HepG2 (cell line): ENCODE measurements around the gene POLR1C. TPM values are rescaled to one million over a fixed set of nuclear protein-coding genes. Genes with fewer than 3 reads are reported as not detected.

Source experiments
- ATRX ChIP-seq: sonication (generic); formaldehyde crosslinking; IDR thresholded peaks from 2 replicates; pipeline ENCODE4 v1.4.0; 2020; ENCODE audit warnings: missing genetic modification reagents, borderline replicate concordance
- DR1 ChIP-seq: sonication (generic); formaldehyde crosslinking; IDR thresholded peaks from 2 replicates; pipeline ENCODE4 v1.8.0; 2021; ENCODE audit warnings: mild to moderate bottlenecking, missing genetic modification reagents, inconsistent platforms
- GATA4 ChIP-seq: sonication (generic); IDR thresholded peaks from 2 replicates; pipeline ENCODE4 v1.6.1; 2016; ENCODE audit warnings: antibody characterized with exemption, low read depth, borderline replicate concordance
- KAT8 ChIP-seq: IDR thresholded peaks from 2 replicates; pipeline ENCODE4 v1.6.1; 2016; ENCODE audit warnings: missing genetic modification reagents, missing compliant biosample characterization
- MAFG ChIP-seq: sonication (generic); formaldehyde crosslinking; IDR thresholded peaks from 2 replicates; pipeline ENCODE4 v1.5.1; 2020; ENCODE audit warnings: mild to moderate bottlenecking, missing genetic modification reagents
- SAP130 ChIP-seq: IDR thresholded peaks from 2 replicates; pipeline ENCODE4 v1.6.1; 2016; ENCODE audit warnings: low read depth
- TCF7L2 ChIP-seq: IDR thresholded peaks from 2 replicates; pipeline ENCODE4 v1.6.1; 2011; ENCODE audit warnings: mild to moderate bottlenecking, low read depth, low read length, moderate library complexity
- ZFP1 ChIP-seq: IDR thresholded peaks from 2 replicates; pipeline ENCODE4 v1.6.1; 2016
- ZNF121 ChIP-seq: sonication (generic); formaldehyde crosslinking; IDR thresholded peaks from 2 replicates; pipeline ENCODE4 v1.5.0; 2020; ENCODE audit warnings: mild to moderate bottlenecking, missing genetic modification reagents
- ZNF282 ChIP-seq: fragments of 450-650 bp; IDR thresholded peaks from 2 replicates; pipeline ENCODE4 v1.6.1; 2018; ENCODE audit not compliant: partially characterized antibody
- ZNF317 ChIP-seq: sonication (generic); formaldehyde crosslinking; IDR thresholded peaks from 2 replicates; pipeline ENCODE4 v1.5.0; 2020; ENCODE audit warnings: mild to moderate bottlenecking, missing genetic modification reagents
- ZNF337 ChIP-seq: sonication (generic); formaldehyde crosslinking; IDR thresholded peaks from 2 replicates; pipeline ENCODE4 v1.5.1; 2020; ENCODE audit warnings: missing genetic modification reagents, low read depth, mild to moderate bottlenecking, borderline replicate concordance
- ZNF879 ChIP-seq: sonication (generic); formaldehyde crosslinking; IDR thresholded peaks from 2 replicates; pipeline ENCODE4 v1.8.1; 2023; ENCODE audit warnings: missing genetic modification reagents
- polyA plus RNA-seq, 8 experiments: library from polyadenylated mRNA; depleted of rRNA in 3 of 8; stranded (reverse) in 7 of 8; unstranded in 1 of 8; fragments of >200 nt; fragmentation: Illumina TruSeq in 4 of 8; extraction: Trizol in 4 of 8; gene quantifications; 2 replicates each; pipeline versions ENCODE4 v1.2.1 to v1.2.3, GENCODE V29; 2011 to 2016; ENCODE audit warnings: low read depth in 4 of 8, missing spikeins in 1 of 8, mixed read lengths in 1 of 8; ENCODE audit not compliant: insufficient read depth in 1 of 8
- total RNA-seq, 5 experiments: library from RNA; depleted of rRNA; stranded (reverse); fragments of >200 nt; fragmentation: Illumina TruSeq; extraction: Trizol; gene quantifications; 2 replicates each; pipeline ENCODE4 v1.2.3, GENCODE V29; 2016; ENCODE audit warnings: low read depth in 1 of 5
- TF ChIP-seq, protein P1 (sequence below): sonication (generic); formaldehyde crosslinking; IDR thresholded peaks from 2 replicates; pipeline ENCODE4 v1.4.0; 2020; ENCODE audit warnings: missing genetic modification reagents, borderline replicate concordance
- TF ChIP-seq, protein P2 (sequence below): sonication (generic); formaldehyde crosslinking; IDR thresholded peaks from 2 replicates; pipeline ENCODE4 v1.8.1; 2023; ENCODE audit warnings: missing genetic modification reagents, mild to moderate bottlenecking, borderline replicate concordance
- TF ChIP-seq, protein P3 (sequence below): IDR thresholded peaks from 2 replicates; pipeline ENCODE4 v1.6.1; 2016; ENCODE audit warnings: low read depth, control low read depth
- TF ChIP-seq, protein P4 (sequence below): sonication (generic); formaldehyde crosslinking; IDR thresholded peaks from 2 replicates; pipeline ENCODE4 v1.5.0; 2020; ENCODE audit warnings: mild to moderate bottlenecking, missing genetic modification reagents, moderate library complexity
- TF ChIP-seq, protein P5 (sequence below): IDR thresholded peaks from 2 replicates; pipeline ENCODE4 v1.6.1; 2016; ENCODE audit warnings: missing compliant biosample characterization, missing genetic modification reagents, borderline replicate concordance
- TF ChIP-seq, protein P6 (sequence below): sonication (generic); formaldehyde crosslinking; IDR thresholded peaks from 2 replicates; pipeline ENCODE4 v1.4.0; 2020; ENCODE audit warnings: missing genetic modification reagents, borderline replicate concordance

Gene POLR1C
- total and polyA plus RNA-seq, 2 of the 13 experiments (the other 11 are each of a cell fraction or from before 2014, with no cell fraction given) = 62.6 to 72.2 TPM

DNA sequence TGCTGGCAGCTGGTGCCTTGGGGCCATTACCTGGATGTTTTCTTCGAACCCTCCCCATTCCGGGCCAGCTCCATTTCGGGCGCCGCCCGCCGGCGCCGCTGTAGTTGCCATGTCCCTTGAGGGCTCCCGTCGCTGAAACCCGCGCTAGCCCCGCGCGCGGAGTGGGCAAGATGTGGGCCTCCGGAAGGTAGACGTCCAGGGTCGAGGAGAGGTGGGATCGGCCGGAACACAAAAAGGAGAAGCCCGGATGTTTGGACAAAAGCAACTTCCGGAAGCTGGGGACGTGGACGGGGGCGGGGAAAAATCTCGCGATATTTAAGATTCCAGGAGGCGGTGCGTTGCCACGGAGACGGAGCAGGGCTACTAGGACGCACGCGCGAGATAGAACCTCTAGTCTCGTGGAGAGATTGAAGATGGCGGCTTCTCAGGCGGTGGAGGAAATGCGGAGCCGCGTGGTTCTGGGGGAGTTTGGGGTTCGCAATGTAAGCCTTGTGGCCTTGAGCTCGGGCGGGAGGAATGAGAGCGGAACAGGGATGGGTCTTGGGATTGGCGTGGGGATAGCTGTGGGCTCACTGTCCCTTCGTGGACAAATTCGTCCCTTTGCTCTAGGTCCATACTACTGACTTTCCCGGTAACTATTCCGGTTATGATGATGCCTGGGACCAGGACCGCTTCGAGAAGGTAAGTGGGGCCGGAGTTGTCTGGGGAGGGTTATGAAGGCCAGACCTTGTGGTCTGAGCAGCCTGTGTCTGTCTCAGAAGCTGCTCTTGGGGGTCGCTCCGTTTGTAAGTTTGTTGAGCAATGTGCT, at the start of gene POLR1C, which contains the start of gene YIPF3 (continued):
- TF ChIP-seq, protein P1, sequence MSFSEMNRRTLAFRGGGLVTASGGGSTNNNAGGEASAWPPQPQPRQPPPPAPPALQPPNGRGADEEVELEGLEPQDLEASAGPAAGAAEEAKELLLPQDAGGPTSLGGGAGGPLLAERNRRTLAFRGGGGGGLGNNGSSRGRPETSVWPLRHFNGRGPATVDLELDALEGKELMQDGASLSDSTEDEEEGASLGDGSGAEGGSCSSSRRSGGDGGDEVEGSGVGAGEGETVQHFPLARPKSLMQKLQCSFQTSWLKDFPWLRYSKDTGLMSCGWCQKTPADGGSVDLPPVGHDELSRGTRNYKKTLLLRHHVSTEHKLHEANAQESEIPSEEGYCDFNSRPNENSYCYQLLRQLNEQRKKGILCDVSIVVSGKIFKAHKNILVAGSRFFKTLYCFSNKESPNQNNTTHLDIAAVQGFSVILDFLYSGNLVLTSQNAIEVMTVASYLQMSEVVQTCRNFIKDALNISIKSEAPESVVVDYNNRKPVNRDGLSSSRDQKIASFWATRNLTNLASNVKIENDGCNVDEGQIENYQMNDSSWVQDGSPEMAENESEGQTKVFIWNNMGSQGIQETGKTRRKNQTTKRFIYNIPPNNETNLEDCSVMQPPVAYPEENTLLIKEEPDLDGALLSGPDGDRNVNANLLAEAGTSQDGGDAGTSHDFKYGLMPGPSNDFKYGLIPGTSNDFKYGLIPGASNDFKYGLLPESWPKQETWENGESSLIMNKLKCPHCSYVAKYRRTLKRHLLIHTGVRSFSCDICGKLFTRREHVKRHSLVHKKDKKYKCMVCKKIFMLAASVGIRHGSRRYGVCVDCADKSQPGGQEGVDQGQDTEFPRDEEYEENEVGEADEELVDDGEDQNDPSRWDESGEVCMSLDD (CRISPR knock-in tag) = no peak
- TF ChIP-seq ZNF879 (no peak), ZNF282 (no peak), TCF7L2 (no peak), ATRX (CRISPR knock-in tag) (no peak), MAFG (CRISPR knock-in tag) (no peak), DR1 (CRISPR knock-in tag) (peak; percentile 77; the same call in 1 of the 2 replicates), SAP130 (CRISPR knock-in tag) (peak; percentile 98), ZNF121 (CRISPR knock-in tag) (0 out of 2 replicates have a peak, but pooled peaks have one; percentile 11), ZFP1 (CRISPR knock-in tag) (peak; percentile 81), GATA4 (peak; percentile 57; the same call in 1 of the 2 replicates), KAT8 (CRISPR knock-in tag) (peak; percentile 98), ZNF337 (CRISPR knock-in tag) (peak; percentile 97), ZNF317 (CRISPR knock-in tag) (peak; percentile 60; the same call in 1 of the 2 replicates)
- TF ChIP-seq, protein P2, sequence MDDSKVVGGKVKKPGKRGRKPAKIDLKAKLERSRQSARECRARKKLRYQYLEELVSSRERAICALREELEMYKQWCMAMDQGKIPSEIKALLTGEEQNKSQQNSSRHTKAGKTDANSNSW = 0 out of 2 replicates have a peak, but pooled peaks have one; percentile 41
- TF ChIP-seq, protein P3, sequence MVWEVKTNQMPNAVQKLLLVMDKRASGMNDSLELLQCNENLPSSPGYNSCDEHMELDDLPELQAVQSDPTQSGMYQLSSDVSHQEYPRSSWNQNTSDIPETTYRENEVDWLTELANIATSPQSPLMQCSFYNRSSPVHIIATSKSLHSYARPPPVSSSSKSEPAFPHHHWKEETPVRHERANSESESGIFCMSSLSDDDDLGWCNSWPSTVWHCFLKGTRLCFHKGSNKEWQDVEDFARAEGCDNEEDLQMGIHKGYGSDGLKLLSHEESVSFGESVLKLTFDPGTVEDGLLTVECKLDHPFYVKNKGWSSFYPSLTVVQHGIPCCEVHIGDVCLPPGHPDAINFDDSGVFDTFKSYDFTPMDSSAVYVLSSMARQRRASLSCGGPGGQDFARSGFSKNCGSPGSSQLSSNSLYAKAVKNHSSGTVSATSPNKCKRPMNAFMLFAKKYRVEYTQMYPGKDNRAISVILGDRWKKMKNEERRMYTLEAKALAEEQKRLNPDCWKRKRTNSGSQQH (CRISPR knock-in tag) = peak; percentile 93
- TF ChIP-seq, protein P4, sequence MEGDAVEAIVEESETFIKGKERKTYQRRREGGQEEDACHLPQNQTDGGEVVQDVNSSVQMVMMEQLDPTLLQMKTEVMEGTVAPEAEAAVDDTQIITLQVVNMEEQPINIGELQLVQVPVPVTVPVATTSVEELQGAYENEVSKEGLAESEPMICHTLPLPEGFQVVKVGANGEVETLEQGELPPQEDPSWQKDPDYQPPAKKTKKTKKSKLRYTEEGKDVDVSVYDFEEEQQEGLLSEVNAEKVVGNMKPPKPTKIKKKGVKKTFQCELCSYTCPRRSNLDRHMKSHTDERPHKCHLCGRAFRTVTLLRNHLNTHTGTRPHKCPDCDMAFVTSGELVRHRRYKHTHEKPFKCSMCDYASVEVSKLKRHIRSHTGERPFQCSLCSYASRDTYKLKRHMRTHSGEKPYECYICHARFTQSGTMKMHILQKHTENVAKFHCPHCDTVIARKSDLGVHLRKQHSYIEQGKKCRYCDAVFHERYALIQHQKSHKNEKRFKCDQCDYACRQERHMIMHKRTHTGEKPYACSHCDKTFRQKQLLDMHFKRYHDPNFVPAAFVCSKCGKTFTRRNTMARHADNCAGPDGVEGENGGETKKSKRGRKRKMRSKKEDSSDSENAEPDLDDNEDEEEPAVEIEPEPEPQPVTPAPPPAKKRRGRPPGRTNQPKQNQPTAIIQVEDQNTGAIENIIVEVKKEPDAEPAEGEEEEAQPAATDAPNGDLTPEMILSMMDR (CRISPR knock-in tag) = no peak
- TF ChIP-seq, protein P5, sequence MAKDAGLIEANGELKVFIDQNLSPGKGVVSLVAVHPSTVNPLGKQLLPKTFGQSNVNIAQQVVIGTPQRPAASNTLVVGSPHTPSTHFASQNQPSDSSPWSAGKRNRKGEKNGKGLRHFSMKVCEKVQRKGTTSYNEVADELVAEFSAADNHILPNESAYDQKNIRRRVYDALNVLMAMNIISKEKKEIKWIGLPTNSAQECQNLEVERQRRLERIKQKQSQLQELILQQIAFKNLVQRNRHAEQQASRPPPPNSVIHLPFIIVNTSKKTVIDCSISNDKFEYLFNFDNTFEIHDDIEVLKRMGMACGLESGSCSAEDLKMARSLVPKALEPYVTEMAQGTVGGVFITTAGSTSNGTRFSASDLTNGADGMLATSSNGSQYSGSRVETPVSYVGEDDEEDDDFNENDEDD = no peak; the same call in 1 of the 2 replicates
- TF ChIP-seq, protein P6, sequence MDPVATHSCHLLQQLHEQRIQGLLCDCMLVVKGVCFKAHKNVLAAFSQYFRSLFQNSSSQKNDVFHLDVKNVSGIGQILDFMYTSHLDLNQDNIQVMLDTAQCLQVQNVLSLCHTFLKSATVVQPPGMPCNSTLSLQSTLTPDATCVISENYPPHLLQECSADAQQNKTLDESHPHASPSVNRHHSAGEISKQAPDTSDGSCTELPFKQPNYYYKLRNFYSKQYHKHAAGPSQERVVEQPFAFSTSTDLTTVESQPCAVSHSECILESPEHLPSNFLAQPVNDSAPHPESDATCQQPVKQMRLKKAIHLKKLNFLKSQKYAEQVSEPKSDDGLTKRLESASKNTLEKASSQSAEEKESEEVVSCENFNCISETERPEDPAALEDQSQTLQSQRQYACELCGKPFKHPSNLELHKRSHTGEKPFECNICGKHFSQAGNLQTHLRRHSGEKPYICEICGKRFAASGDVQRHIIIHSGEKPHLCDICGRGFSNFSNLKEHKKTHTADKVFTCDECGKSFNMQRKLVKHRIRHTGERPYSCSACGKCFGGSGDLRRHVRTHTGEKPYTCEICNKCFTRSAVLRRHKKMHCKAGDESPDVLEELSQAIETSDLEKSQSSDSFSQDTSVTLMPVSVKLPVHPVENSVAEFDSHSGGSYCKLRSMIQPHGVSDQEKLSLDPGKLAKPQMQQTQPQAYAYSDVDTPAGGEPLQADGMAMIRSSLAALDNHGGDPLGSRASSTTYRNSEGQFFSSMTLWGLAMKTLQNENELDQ (CRISPR knock-in tag) = no peak
